ENCODE results near the gene GADD45G.

Gene GADD45G

GRCh38 chr9:89609426-89610006 is 4.7 kb downstream of the GADD45G start:
- DNase-seq (ENCODE audit: low spot score) = no peak

GRCh38 chr9:89610391-89610925 is 5.6 kb downstream of the GADD45G start:
- DNase-seq (ENCODE audit: low spot score) = no peak

GRCh38 chr9:89611425-89611824 is 6.6 kb downstream of the GADD45G start:
- DNase-seq (ENCODE audit: low spot score) = no peak

GRCh38 chr9:89612566-89613278 is 7.9 kb downstream of the GADD45G start:
- no peak for DNase-seq (ENCODE audit: low spot score)

GRCh38 chr9:89613912-89614892 is 9.4 kb downstream of the GADD45G start:
- no peak for DNase-seq (ENCODE audit: low spot score)

GRCh38 chr9:89615661-89616060 is 10.8 kb downstream of the GADD45G start:
- DNase-seq (ENCODE audit: low spot score) = no peak

GRCh38 chr9:89616411-89616810 is 11.6 kb downstream of the GADD45G start:
- no peak for DNase-seq (ENCODE audit: low spot score)

GRCh38 chr9:89617978-89618377 is 13.2 kb downstream of the GADD45G start:
- no peak for DNase-seq (ENCODE audit: low spot score)

GRCh38 chr9:89619019-89619418 is 14.2 kb downstream of the GADD45G start:
- no peak for DNase-seq (ENCODE audit: low spot score)

- no peak for DNase-seq (ENCODE audit: low spot score)
These were observed 14.8 kb downstream of the GADD45G start for GRCh38 chr9:89619424-89620138.

GRCh38 chr9:89621031-89621430 is 16.2 kb downstream of the GADD45G start:
- no peak for DNase-seq (ENCODE audit: low spot score)

GRCh38 chr9:89621676-89622075 is 16.9 kb downstream of the GADD45G start:
- DNase-seq (ENCODE audit: low spot score) = no peak

GRCh38 chr9:89622933-89623861 is 18.4 kb downstream of the GADD45G start:
- no peak for DNase-seq (ENCODE audit: low spot score)

- no peak for DNase-seq (ENCODE audit: low spot score)
These were observed 19.2 kb downstream of the GADD45G start for GRCh38 chr9:89623925-89624420.

- no peak for DNase-seq (ENCODE audit: low spot score)
These were observed 21.2 kb downstream of the GADD45G start for GRCh38 chr9:89625721-89626687.

GRCh38 chr9:89626741-89627265 is 22.0 kb downstream of the GADD45G start:
- no peak for DNase-seq (ENCODE audit: low spot score)

GRCh38 chr9:89628601-89629000 is 23.8 kb downstream of the GADD45G start:
- DNase-seq (ENCODE audit: low spot score) = no peak

GRCh38 chr9:89629081-89629976 is 24.5 kb downstream of the GADD45G start:
- DNase-seq (ENCODE audit: low spot score) = no peak

Data from CD4-positive, alpha-beta T cell treated with Interleukin-15 for 4 hours (primary cell).